Right lobe of liver (tissue), 4 donors: Measurements from ENCODE around the gene C19orf47.

ENCODE experiments used
- CTCF ChIP-seq, 4 donors: fragments of 200-600 bp in 3 of 4; fragments of 450-650 bp in 1 of 4; IDR thresholded peaks; one replicate each; pipeline versions ENCODE4 v1.5.1 to v1.8.0; 2016 to 2022; ENCODE audit warnings: antibody characterized with exemption in 4 of 4, mild to moderate bottlenecking in 2 of 4
- POLR2A ChIP-seq: fragments of 450-650 bp; IDR thresholded peaks from one replicate; pipeline ENCODE4 v1.6.1; 2017; ENCODE audit warnings: antibody characterized with exemption, mild to moderate bottlenecking
- donor health status: DM: no; HTN: no; CAD: no.
- donor health status: DM: no; HTN: no; CAD: no.
- donor health status: DM: no; HTN: yes; CAD: no.

- TF ChIP-seq CTCF (IDR thresholded peaks at IDR 0.05), result no peak
- no peak for TF ChIP-seq POLR2A
Observed at GRCh38 chr19:40383668-40384248, 35.6 kb upstream of the C19orf47 start.
